NCI-H1694 (cell line): ENCODE results near the gene TSC22D1.

Experiments used
- DNase-seq: peaks from one replicate; lab custom pipeline; 2025; lab: John Stamatoyannopoulos, UW

Gene TSC22D1

DNA sequence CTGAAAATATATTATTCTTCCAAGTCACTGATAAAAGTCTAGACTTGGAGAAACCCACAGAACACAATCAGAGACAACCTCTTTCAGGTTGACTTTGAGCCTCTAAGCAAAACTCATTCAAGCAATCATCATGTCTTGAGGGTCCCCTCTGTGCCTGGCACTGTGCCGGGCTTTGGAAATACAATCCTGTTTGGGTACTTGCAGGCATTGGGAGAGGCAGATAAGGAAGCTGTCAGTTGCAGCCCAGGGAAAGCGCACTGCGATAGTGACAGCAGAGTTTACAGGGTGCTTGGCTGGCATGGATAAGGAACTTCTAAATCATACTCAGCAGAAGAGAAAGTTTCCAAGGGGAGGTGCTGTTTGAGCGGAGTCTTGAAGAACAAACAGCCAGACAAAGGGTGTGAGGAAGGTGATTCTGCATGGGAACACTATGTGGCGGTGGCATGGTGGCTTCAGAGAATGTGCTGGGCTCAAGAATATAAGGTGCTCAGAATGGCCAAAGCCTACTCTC, 193.4 kb downstream of the TSC22D1 start:
- no peak for DNase-seq
